GM19193 (cell line): ENCODE results near the gene DEF6.

Experiments
- POLR2A ChIP-seq: IDR thresholded peaks from 4 replicates; pipeline ENCODE4 v1.6.1; 2011; ENCODE audit not compliant: insufficient read depth, insufficient read length; ENCODE audit errors: extremely low read depth

The DEF6 gene, protein sequence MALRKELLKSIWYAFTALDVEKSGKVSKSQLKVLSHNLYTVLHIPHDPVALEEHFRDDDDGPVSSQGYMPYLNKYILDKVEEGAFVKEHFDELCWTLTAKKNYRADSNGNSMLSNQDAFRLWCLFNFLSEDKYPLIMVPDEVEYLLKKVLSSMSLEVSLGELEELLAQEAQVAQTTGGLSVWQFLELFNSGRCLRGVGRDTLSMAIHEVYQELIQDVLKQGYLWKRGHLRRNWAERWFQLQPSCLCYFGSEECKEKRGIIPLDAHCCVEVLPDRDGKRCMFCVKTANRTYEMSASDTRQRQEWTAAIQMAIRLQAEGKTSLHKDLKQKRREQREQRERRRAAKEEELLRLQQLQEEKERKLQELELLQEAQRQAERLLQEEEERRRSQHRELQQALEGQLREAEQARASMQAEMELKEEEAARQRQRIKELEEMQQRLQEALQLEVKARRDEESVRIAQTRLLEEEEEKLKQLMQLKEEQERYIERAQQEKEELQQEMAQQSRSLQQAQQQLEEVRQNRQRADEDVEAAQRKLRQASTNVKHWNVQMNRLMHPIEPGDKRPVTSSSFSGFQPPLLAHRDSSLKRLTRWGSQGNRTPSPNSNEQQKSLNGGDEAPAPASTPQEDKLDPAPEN

DNA sequence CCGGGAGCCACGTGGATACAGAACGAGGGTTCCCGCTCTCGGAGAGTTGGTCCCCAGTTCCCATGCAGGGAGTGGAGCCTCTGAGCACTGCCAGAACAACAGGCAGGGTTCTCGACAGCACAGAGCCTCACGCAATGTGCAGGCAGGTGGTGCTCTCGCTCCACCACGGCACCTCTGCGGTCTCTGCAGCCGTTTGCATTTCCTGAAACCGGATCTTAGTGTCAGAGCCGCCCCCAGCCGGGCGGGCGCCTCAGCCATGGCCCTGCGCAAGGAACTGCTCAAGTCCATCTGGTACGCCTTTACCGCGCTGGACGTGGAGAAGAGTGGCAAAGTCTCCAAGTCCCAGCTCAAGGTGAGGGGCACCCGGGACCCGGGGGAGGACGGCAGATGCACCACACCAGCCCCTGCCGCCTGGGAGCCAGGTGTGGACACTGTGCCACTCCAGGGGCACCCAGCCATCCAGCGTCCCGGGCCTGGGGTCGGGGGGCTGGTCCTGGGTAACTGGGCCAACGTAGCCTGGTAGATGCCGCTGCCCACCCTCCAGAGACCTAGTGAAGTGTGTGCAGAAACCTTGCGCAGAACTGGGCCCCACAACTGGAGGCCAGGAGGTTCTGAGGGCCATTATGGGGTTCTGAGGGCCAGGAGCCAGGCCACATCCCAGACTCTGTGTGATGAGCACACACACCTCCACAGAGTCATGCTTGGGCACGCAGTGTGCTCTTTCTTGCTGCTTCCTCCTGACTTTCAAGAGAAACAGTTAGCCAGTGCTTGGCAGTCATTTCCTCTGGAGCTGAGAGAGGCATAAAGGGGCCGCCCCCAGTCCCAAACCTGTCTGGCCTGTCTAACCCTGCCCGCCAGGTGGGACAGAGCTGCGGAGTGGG, at the start of gene DEF6:
DEF6 (plus strand) TSS at position 218 of the 881 bp plus-strand sequence; CDS start at position 257, 39 bp downstream.
- TF ChIP-seq POLR2A = peak; percentile 64

- no peak for TF ChIP-seq POLR2A
Observed at GRCh38 chr6:35248300-35248699, 49.3 kb upstream of the DEF6 start.

GRCh38 chr6:35248965-35249364, 48.7 kb upstream of the DEF6 start:
- TF ChIP-seq POLR2A = no peak

DNA sequence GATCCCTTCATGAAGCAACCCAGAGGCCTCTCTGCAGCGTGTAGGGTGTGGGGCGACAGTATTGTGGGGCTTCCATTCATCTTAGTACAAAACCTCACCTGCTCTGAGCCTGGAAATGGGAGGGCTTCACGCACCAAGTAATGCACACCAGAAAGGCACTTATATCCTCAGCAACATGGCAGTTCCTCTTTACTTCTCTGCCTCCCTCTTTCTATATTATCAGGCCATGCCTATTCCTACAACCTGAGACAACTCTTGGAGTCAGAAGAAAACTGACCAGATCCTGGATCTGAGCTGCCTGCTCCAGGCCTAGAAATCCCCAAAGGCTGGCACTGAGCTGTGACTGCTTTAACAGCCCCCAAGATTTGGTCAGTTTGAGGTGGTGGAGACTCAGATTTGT, 45.7 kb upstream of the DEF6 start:
- no peak for TF ChIP-seq POLR2A

DNA sequence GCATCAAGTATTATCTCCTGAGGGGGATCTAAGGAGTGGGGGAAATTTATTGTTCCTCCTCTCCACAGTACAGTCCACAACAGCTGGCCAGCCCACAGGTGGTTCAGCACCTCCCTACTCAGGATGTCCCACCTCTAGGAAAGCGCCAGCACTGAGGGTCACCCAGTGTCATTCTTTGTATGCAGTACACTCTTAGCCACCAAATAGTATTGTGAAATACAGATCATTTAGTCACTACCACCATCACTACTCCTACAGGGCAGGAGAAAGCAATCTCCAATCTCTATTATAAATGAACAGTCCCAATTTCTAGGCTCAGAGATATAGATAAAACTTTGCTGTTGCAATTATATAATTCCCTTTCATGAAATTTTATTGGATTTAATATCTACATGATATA, 44.4 kb upstream of the DEF6 start:
- no peak for TF ChIP-seq POLR2A

- TF ChIP-seq POLR2A = no peak
Observed at GRCh38 chr6:35258336-35258735, 39.3 kb upstream of the DEF6 start.

DNA sequence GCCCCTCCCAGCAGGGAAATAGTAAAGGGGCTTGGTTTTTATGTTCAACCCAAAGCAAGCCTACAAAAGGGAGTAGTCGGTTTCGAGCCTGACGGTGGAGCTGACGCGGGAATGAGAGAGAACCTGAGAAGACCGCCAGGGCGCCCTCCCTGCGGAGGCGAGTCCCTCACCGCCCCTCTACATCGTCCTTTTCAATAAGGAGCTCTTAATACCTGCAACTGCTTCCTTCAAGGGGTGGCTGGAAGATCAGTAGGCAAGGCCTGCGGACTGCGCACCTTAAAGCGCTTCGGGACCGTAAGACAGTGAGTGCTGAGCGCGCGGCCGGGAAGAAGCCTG, 38.8 kb upstream of the DEF6 start:
- no peak for TF ChIP-seq POLR2A

GRCh38 chr6:35259194-35259947, 38.2 kb upstream of the DEF6 start, which contains the start of gene ZNF76:
ZNF76 (plus strand) TSS chr6:35259735; CDS start chr6:35281152, 21,417 bp downstream.
- TF ChIP-seq POLR2A = peak; percentile 68

DNA sequence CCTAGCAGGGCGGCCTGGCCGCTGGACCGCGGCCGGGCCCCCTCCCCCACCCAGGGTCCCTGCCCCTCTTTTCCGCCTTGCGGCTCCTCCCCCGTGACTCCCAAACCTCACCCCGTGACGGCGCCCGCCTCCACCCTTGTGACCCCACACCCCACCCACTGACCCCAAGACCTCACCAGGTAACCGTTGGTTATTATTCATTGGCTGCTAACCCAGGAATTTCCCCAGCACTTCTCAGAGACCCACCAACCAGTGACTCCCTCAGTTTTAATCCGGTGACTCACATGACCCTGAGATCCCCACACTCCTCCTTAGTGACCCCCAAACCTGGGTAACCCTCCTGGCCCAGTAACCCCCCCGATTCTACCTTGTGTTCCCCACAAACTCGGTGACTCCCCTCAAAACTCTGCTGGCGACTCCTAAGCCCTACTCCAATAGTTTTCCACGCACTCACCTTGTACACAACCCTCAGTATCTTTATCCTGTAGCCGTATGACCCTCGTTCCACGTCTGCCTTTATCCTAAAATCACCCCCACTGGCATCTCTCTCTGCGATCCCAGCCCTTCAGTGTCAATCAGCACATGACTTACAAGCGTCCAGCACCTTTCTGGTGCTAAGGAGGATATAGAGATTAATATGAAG, 37.5 kb upstream of the DEF6 start:
- no peak for TF ChIP-seq POLR2A

- TF ChIP-seq POLR2A = no peak
Observed at GRCh38 chr6:35260591-35261570, 36.7 kb upstream of the DEF6 start.

- TF ChIP-seq POLR2A = no peak
Observed at GRCh38 chr6:35262596-35262995, 35.0 kb upstream of the DEF6 start.

GRCh38 chr6:35264550-35265274, 32.9 kb upstream of the DEF6 start:
- TF ChIP-seq POLR2A = no peak
